Activated CD8-positive, alpha-beta memory T cell treated with anti-CD3 and anti-CD28 coated beads for 36 hours (primary cell): Measurements from ENCODE around the gene KDM1A. TPM values are rescaled to one million over a fixed set of nuclear protein-coding genes. Genes with fewer than 3 reads are reported as not detected.

Experiments
- CTCF ChIA-PET: fragments of 350-600 bp; sonication (Branson Sonifier 250); formaldehyde crosslinking; loops from one replicate; lab custom pipeline; 2021; ENCODE audit warnings: antibody characterized with exemption; lab: Charles Lee
- POLR2A ChIA-PET: fragments of 350-600 bp; sonication (Branson Sonifier 250); formaldehyde crosslinking; loops from one replicate; lab custom pipeline; 2021; ENCODE audit warnings: antibody characterized with exemption; lab: Charles Lee
- total RNA-seq, 2 experiments: library from RNA; stranded (reverse); gene quantifications; one replicate each; pipeline ENCODE4 v1.2.3, GENCODE V29; 2021

KDM1A gene
- total RNA-seq, 2 experiments from 2014 or later, result 69.6 TPM

- POLR2A ChIA-PET, result no interaction called here
- CTCF ChIA-PET, result no interaction called here
Observed at GRCh38 chr1:23051290-23051909, 32.1 kb downstream of the KDM1A start.

- ChIA-PET CTCF (no interaction called here), POLR2A (interaction anchor here (0.7 kb wide), 1 partner anchor 245 kb away, joined by 4 read pairs; no protein-coding TSS in a partner anchor)
Observed at GRCh38 chr1:23057301-23057700, 38.0 kb downstream of the KDM1A start.

GRCh38 chr1:23062271-23062670 lies 43.0 kb downstream of the KDM1A start:
- CTCF ChIA-PET, result interaction anchor here (1.5 kb wide), 1 partner anchor 123 kb away, joined by 3 read pairs; no protein-coding TSS in a partner anchor
- POLR2A ChIA-PET, result no interaction called here

- ChIA-PET CTCF (no interaction called here), POLR2A (no interaction called here)
Observed at GRCh38 chr1:23065385-23065784, 46.1 kb downstream of the KDM1A start.

GRCh38 chr1:23066075-23066474 lies 46.8 kb downstream of the KDM1A start:
- CTCF ChIA-PET, result no interaction called here

GRCh38 chr1:23069149-23069548 lies 49.9 kb downstream of the KDM1A start:
- ChIA-PET POLR2A (no interaction called here), CTCF (no interaction called here)

More at GRCh38 chr1:23066075-23066474, 46.8 kb downstream of the KDM1A start:
- POLR2A ChIA-PET, result no interaction called here

- ChIA-PET CTCF (no interaction called here), POLR2A (no interaction called here)
Observed at GRCh38 chr1:23069675-23070074, 50.4 kb downstream of the KDM1A start.

- ChIA-PET CTCF (no interaction called here), POLR2A (no interaction called here)
Observed at GRCh38 chr1:23074012-23074411, 54.7 kb downstream of the KDM1A start.

GRCh38 chr1:23079025-23079424 lies 59.8 kb downstream of the KDM1A start:
- CTCF ChIA-PET, result no interaction called here
- POLR2A ChIA-PET, result no interaction called here

GRCh38 chr1:23080885-23081284 lies 61.6 kb downstream of the KDM1A start:
- POLR2A ChIA-PET, result no interaction called here
- CTCF ChIA-PET, result interaction anchor here (0.8 kb wide), 1 partner anchor 104 kb away, joined by 3 read pairs; no protein-coding TSS in a partner anchor

GRCh38 chr1:23081376-23081775 lies 62.1 kb downstream of the KDM1A start:
- ChIA-PET POLR2A (no interaction called here), CTCF (interaction anchor here (0.8 kb wide), 1 partner anchor 103 kb away, joined by 3 read pairs; no protein-coding TSS in a partner anchor)

- ChIA-PET CTCF (no interaction called here), POLR2A (no interaction called here)
Observed at GRCh38 chr1:23083714-23084480, 64.6 kb downstream of the KDM1A start.

GRCh38 chr1:23084880-23085279 lies 65.6 kb downstream of the KDM1A start:
- ChIA-PET CTCF (interaction anchor here (1.3 kb wide), 1 partner anchor 14 kb away, joined by 3 read pairs; no protein-coding TSS in a partner anchor), POLR2A (interaction anchor here (0.5 kb wide), 1 partner anchor 11 kb away, joined by 6 read pairs; no protein-coding TSS in a partner anchor)

- ChIA-PET CTCF (interaction anchor here (0.6 to 1.3 kb wide), 2 partner anchors 13 to 408 kb away, joined by 3 read pairs; no protein-coding TSS in a partner anchor), POLR2A (no interaction called here)
Observed at GRCh38 chr1:23085696-23086095, 66.4 kb downstream of the KDM1A start.

GRCh38 chr1:23088027-23088426 lies 68.8 kb downstream of the KDM1A start:
- CTCF ChIA-PET, result interaction anchor here (0.9 to 1.3 kb wide), 2 partner anchors 97 to 100 kb away, joined by 3 to 5 read pairs; no protein-coding TSS in a partner anchor
- POLR2A ChIA-PET, result no interaction called here

- CTCF ChIA-PET, result interaction anchor here (0.7 to 14.4 kb wide), 3 partner anchors 21 to 95 kb away, joined by 3 to 219 read pairs (median 12); no protein-coding TSS in a partner anchor
Observed at GRCh38 chr1:23090056-23090455, 70.8 kb downstream of the KDM1A start.

GRCh38 chr1:23091545-23091944 lies 72.3 kb downstream of the KDM1A start:
- ChIA-PET CTCF (interaction anchor here (14.4 kb wide), 1 partner anchor 91 kb away, joined by 219 read pairs; no protein-coding TSS in a partner anchor), POLR2A (no interaction called here)

More at GRCh38 chr1:23090056-23090455, 70.8 kb downstream of the KDM1A start:
- POLR2A ChIA-PET, result no interaction called here

GRCh38 chr1:23092447-23092846 lies 73.2 kb downstream of the KDM1A start:
- ChIA-PET CTCF (interaction anchor here (14.4 kb wide), 1 partner anchor 90 kb away, joined by 219 read pairs; no protein-coding TSS in a partner anchor), POLR2A (no interaction called here)

- POLR2A ChIA-PET, result no interaction called here
- CTCF ChIA-PET, result interaction anchor here (1.6 to 14.4 kb wide), 2 partner anchors 22 to 85 kb away, joined by 5 to 219 read pairs; no protein-coding TSS in a partner anchor
Observed at GRCh38 chr1:23097316-23097715, 78.0 kb downstream of the KDM1A start.
